HepG2 (cell line): ENCODE results near the gene NOP14.
"Not testable (repeated sequence)": the region's sequence is repeated elsewhere in the genome, so short reads cannot be mapped to it uniquely, and the experiment has no call there.

Experiments
- CBFB ChIP-seq: sonication (generic); formaldehyde crosslinking; IDR thresholded peaks from 2 replicates; pipeline ENCODE4 v1.4.0; 2020; ENCODE audit warnings: missing genetic modification reagents
- ZFX ChIP-seq: sonication (generic); formaldehyde crosslinking; IDR thresholded peaks from 2 replicates; pipeline ENCODE4 v1.4.0; 2020; ENCODE audit warnings: mild to moderate bottlenecking, low read depth, missing genetic modification reagents, moderate library complexity
- ZNF362 ChIP-seq: sonication (generic); formaldehyde crosslinking; IDR thresholded peaks from 2 replicates; pipeline ENCODE4 v1.4.0; 2020; ENCODE audit warnings: missing genetic modification reagents, mild to moderate bottlenecking, borderline replicate concordance
- ZNF737 ChIP-seq: sonication (generic); formaldehyde crosslinking; IDR thresholded peaks from 2 replicates; pipeline ENCODE4 v1.5.0; 2020; ENCODE audit warnings: missing genetic modification reagents, mild to moderate bottlenecking, borderline replicate concordance

GRCh38 chr4:2916696-2917095 is 46.5 kb downstream of the NOP14 start:
- not testable (repeated sequence) for TF ChIP-seq CBFB, ZNF362, ZNF737, ZFX (CRISPR knock-in tag)
